Stimulated activated CD8-positive, alpha-beta memory T cell treated with anti-CD3 and anti-CD28 coated beads, Interleukin-4, amount 100 ng/mL, for 4 hours (primary cell): Measurements from ENCODE around the gene CNNM3.
A peak's percentile ranks its signal among the peaks of the same experiment; 100 is the strongest.
"Not testable (repeated sequence)": the region's sequence is repeated elsewhere in the genome, so short reads cannot be mapped to it uniquely, and the experiment has no call there.

Experiments used
- DNase-seq, 2 donors: peaks; one replicate each; pipeline ENCODE4 v3.0.0-alpha.2; 2020; ENCODE audit warnings: low read depth in 2 of 2, low spot score in 1 of 2

The CNNM3 gene

GRCh38 chr2:96816127-96816835, at the start of gene CNNM3:
Gene CNNM3, plus strand, starts transcription at chr2:96816268. Its CDS starts 10 bp downstream, at chr2:96816278.
- peak; percentile 89 to 94 for DNase-seq

GRCh38 chr2:96767135-96767871, 48.8 kb upstream of the CNNM3 start:
- no peak for DNase-seq

GRCh38 chr2:96768083-96768561, 47.9 kb upstream of the CNNM3 start:
- DNase-seq, result no peak

- DNase-seq, result no peak
Observed at GRCh38 chr2:96769814-96770213, 46.3 kb upstream of the CNNM3 start.

GRCh38 chr2:96770442-96771202, 45.4 kb upstream of the CNNM3 start:
- DNase-seq, result no peak

GRCh38 chr2:96771796-96772618, 44.1 kb upstream of the CNNM3 start:
- no peak for DNase-seq

GRCh38 chr2:96772903-96773671, 43.0 kb upstream of the CNNM3 start:
- no peak for DNase-seq

GRCh38 chr2:96773922-96774321, 42.1 kb upstream of the CNNM3 start:
- DNase-seq, result peak in 1 of 2 donors; percentile 15

- DNase-seq, result no peak
Observed at GRCh38 chr2:96775160-96775559, 40.9 kb upstream of the CNNM3 start.

GRCh38 chr2:96783388-96783787, 32.7 kb upstream of the CNNM3 start:
- DNase-seq, result no peak

- no peak for DNase-seq
Observed at GRCh38 chr2:96787411-96787810, 28.7 kb upstream of the CNNM3 start.

- DNase-seq, result no peak
Observed at GRCh38 chr2:96788442-96789244, 27.4 kb upstream of the CNNM3 start.

GRCh38 chr2:96789245-96789617, 26.8 kb upstream of the CNNM3 start:
- no peak for DNase-seq

GRCh38 chr2:96792772-96793749, 23.0 kb upstream of the CNNM3 start:
- no peak for DNase-seq

- no peak for DNase-seq
Observed at GRCh38 chr2:96795076-96795475, 21.0 kb upstream of the CNNM3 start.

GRCh38 chr2:96796497-96796896, 19.6 kb upstream of the CNNM3 start:
- DNase-seq, result not testable (repeated sequence)

GRCh38 chr2:96797066-96797625, 18.9 kb upstream of the CNNM3 start:
- no peak for DNase-seq
